ENCODE measurements around the gene CD200.
A peak's percentile ranks its signal among the peaks of the same experiment; 100 is the strongest.

CD200 gene

GRCh38 chr3:112333002-112333380 is at the start of gene CD200:
Gene CD200 (plus strand): TSS chr3:112333156. CDS start chr3:112333213, 57 bp downstream.
- no peak for DNase-seq

GRCh38 chr3:112289011-112289410 is 43.9 kb upstream of the CD200 start:
- DNase-seq = no peak

GRCh38 chr3:112293368-112294321 is 39.3 kb upstream of the CD200 start, which contains the start of gene SLC9C1:
Gene SLC9C1 (minus strand): TSS chr3:112294216. CDS start chr3:112286791, 7,425 bp downstream.
- peak; percentile 8 to 60 for DNase-seq

GRCh38 chr3:112297714-112298113 is 35.2 kb upstream of the CD200 start:
- no peak for DNase-seq

- no peak for DNase-seq
Observed at GRCh38 chr3:112298781-112299180, 34.2 kb upstream of the CD200 start.

- no peak for DNase-seq
Observed at GRCh38 chr3:112302150-112302830, 30.7 kb upstream of the CD200 start.

- no peak for DNase-seq
Observed at GRCh38 chr3:112302881-112303763, 29.8 kb upstream of the CD200 start.

- no peak for DNase-seq
Observed at GRCh38 chr3:112303764-112304325, 29.1 kb upstream of the CD200 start.

- DNase-seq = no peak
Observed at GRCh38 chr3:112304611-112305010, 28.3 kb upstream of the CD200 start.

- DNase-seq = no peak
Observed at GRCh38 chr3:112306825-112307224, 26.1 kb upstream of the CD200 start.

- no peak for DNase-seq
Observed at GRCh38 chr3:112307557-112307956, 25.4 kb upstream of the CD200 start.

- DNase-seq = no peak
Observed at GRCh38 chr3:112308151-112308911, 24.6 kb upstream of the CD200 start.

- no peak for DNase-seq
Observed at GRCh38 chr3:112314649-112315048, 18.3 kb upstream of the CD200 start.

GRCh38 chr3:112315791-112316190 is 17.2 kb upstream of the CD200 start:
- no peak for DNase-seq

GRCh38 chr3:112319516-112320276 is 13.3 kb upstream of the CD200 start:
- no peak for DNase-seq

- DNase-seq = no peak
Observed at GRCh38 chr3:112320691-112321090, 12.3 kb upstream of the CD200 start.

GRCh38 chr3:112321867-112322652 is 10.9 kb upstream of the CD200 start:
- no peak for DNase-seq

GRCh38 chr3:112327371-112327951 is 5.5 kb upstream of the CD200 start:
- peak; percentile 38 to 80 for DNase-seq

GRCh38 chr3:112331851-112332250 is 1.1 kb upstream of the CD200 start:
- no peak for DNase-seq

All from SW 1271 (cell line).